Stimulated activated CD8-positive, alpha-beta memory T cell treated with anti-CD3 and anti-CD28 coated beads, Interleukin-4, amount 100 ng/mL, for 48 hours (primary cell): ENCODE measurements around the gene SYT17.
"Not testable (repeated sequence)": the region's sequence is repeated elsewhere in the genome, so short reads cannot be mapped to it uniquely, and the experiment has no call there.

Source experiments
- DNase-seq: peaks from one replicate; pipeline ENCODE4 v3.0.0-alpha.2; 2020

Gene SYT17

GRCh38 chr16:19174478-19174877, 6.4 kb downstream of the SYT17 start:
- no peak for DNase-seq

- DNase-seq: no peak
Measured at GRCh38 chr16:19175492-19176262, 7.6 kb downstream of the SYT17 start.

- DNase-seq: no peak
Measured at GRCh38 chr16:19177111-19177739, 9.2 kb downstream of the SYT17 start.

GRCh38 chr16:19179546-19180490, 11.8 kb downstream of the SYT17 start:
- peak; percentile 75 for DNase-seq

GRCh38 chr16:19180741-19181140, 12.7 kb downstream of the SYT17 start:
- no peak for DNase-seq

- DNase-seq: no peak
Measured at GRCh38 chr16:19182481-19182880, 14.4 kb downstream of the SYT17 start.

GRCh38 chr16:19183187-19183586, 15.1 kb downstream of the SYT17 start:
- DNase-seq: no peak

GRCh38 chr16:19184823-19185509, 16.9 kb downstream of the SYT17 start:
- no peak for DNase-seq

- DNase-seq: no peak
Measured at GRCh38 chr16:19185510-19185851, 17.4 kb downstream of the SYT17 start.

- no peak for DNase-seq
Measured at GRCh38 chr16:19186408-19186807, 18.4 kb downstream of the SYT17 start.

- DNase-seq: not testable (repeated sequence)
Measured at GRCh38 chr16:19187961-19188360, 19.9 kb downstream of the SYT17 start.

GRCh38 chr16:19188406-19188805, 20.4 kb downstream of the SYT17 start:
- no peak for DNase-seq

- no peak for DNase-seq
Measured at GRCh38 chr16:19192865-19193264, 24.8 kb downstream of the SYT17 start.

GRCh38 chr16:19196871-19197270, 28.8 kb downstream of the SYT17 start:
- no peak for DNase-seq

GRCh38 chr16:19203374-19203966, 35.4 kb downstream of the SYT17 start:
- no peak for DNase-seq

- DNase-seq: no peak
Measured at GRCh38 chr16:19210280-19210924, 42.4 kb downstream of the SYT17 start.

GRCh38 chr16:19210968-19211367, 42.9 kb downstream of the SYT17 start:
- no peak for DNase-seq

GRCh38 chr16:19212059-19212458, 44.0 kb downstream of the SYT17 start:
- DNase-seq: no peak

GRCh38 chr16:19213885-19214284, 45.8 kb downstream of the SYT17 start:
- DNase-seq: no peak

GRCh38 chr16:19215705-19216104, 47.7 kb downstream of the SYT17 start:
- no peak for DNase-seq

GRCh38 chr16:19218581-19218980, 50.5 kb downstream of the SYT17 start:
- no peak for DNase-seq

GRCh38 chr16:19219836-19220235, 51.8 kb downstream of the SYT17 start:
- DNase-seq: no peak
